GM21423 (cell line): ENCODE data around the gene TCF7L2.
"Not testable (repeated sequence)": the region's sequence is repeated elsewhere in the genome, so short reads cannot be mapped to it uniquely, and the experiment has no call there.

Source experiments
- ATAC-seq: cut with Tn5 transposase; IDR thresholded peaks from one replicate; pipeline ENCODE4 v1.9.1; 2021; ENCODE audit warnings: mild to moderate bottlenecking, moderate library complexity; ENCODE audit not compliant: unreplicated experiment

Gene TCF7L2

GRCh38 chr10:113087165-113088029, 137.3 kb downstream of the TCF7L2 start:
- ATAC-seq: no peak

DNA sequence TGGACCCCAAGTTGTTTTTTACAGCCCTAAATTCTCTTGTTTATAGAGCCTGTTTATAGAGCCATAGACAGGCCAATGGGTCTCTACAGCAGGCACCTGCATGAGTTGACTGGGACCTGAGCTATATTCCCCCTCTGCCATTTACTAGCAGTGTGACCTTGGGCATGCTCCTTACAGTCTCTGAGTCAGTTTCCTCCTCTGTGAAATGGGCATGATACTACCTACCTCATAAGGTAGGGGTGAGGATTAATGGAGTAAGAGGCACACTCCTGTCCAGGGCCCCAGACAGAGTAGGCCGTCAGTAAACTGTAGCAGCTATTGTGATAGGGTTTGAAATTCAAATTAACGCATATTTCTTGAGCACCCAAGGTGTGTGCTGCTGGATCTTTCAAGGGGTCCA, 138.1 kb downstream of the TCF7L2 start:
- no peak for ATAC-seq

DNA sequence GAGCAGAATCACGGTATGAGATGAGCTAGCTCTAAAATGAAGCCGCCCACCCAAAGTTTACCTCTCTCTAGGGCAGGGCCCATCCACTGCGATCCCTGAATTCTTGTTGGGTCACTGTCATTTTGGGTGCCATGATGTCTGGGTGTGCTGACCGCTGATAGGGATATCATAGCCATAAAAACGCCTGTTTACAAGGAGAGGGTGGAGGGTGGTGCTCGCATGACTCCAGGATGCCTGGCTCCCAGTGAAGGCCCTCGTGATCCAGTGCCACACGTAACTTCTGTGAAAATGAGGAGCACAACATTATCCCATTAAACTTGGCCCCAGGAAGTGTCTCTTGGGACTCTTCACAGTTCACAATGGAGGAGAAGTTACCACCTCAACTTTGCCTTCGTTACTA, 139.5 kb downstream of the TCF7L2 start:
- no peak for ATAC-seq

- no peak for ATAC-seq
Observed at GRCh38 chr10:113091920-113092319, 141.9 kb downstream of the TCF7L2 start.

DNA sequence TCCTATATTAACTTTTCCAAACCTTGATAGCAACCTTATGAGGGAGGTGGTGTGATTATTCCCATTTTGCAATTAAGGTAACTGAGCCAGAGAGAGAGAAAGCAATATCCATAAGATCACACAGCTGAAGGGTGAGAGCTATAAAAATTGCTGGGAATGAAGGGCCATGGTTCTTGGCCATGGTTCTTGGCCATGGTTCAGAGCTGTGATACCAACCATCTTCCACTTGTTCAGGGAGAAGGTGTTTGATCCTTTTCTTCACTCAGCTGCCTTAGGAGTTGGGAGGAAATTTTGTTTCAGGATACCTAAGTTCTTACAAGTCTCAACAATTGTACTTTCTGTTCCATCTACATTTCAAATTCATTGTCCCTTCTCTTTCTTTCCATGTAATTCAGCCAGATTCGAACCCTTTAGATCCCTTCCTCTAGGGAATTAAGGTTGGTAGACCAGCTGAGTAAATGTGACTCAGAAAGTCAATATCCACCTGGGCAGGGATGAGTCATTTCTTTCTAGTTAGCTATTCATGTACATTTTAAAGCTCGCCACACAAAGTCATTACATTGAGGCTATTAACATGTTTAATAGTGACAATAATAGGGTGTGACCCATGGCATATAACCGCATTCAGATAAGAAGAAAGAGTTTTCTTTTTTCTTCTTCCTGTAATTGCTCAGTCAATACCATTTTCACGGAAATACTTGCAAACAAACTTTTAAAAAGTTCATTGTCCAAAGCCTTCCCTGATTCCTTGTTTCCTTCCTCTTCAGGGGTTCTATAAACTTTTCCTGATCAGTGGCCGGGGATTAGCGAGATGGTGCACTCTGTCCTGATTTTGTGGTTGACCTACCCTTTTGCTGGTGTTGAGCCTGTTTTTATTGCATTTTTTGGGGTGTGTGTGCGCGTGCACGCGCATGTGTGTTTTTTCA, 143.4 kb downstream of the TCF7L2 start:
- peak; percentile 55 for ATAC-seq

DNA sequence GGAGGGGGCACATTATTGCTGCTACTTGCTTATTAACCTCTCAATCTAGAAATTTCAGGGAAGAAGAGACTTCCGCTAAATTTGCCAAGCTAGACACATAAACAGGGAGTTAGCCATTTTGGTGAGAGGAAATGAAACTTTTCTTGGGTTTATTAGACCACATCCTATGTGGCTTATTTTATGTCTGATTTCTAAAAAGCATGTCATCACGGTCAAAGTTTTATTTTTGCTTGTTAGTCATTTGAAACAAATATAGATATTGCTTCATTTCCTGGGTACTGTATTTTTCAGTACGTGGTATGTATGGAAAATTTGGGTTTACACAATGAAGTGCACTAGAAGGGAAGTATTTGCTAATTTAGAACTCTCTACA, 144.1 kb downstream of the TCF7L2 start:
- ATAC-seq: peak; percentile 90

GRCh38 chr10:113095419-113096127, 145.5 kb downstream of the TCF7L2 start:
- ATAC-seq: no peak

GRCh38 chr10:113096128-113096996, 146.3 kb downstream of the TCF7L2 start:
- ATAC-seq: no peak

DNA sequence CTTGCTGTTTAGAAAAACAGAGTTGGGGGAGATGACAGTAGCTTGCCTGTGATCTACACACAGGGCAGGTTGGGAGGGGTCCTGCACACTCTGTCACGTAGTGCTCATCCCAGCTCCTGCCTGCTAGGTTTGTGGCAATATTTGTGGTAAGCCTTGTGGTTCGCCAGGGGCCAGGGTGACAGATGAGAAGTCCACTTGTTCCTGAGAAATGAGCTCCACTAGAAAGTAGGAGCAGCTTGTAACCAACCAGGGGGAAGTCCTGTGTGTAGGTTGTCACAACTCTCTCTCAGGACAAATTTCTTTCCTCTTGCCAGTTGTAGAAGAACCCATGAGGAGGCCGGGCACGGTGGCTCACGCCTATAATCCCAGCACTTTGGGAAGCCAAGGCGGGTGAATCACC, 147.0 kb downstream of the TCF7L2 start:
- no peak for ATAC-seq

- no peak for ATAC-seq
Observed at GRCh38 chr10:113099431-113100183, 149.6 kb downstream of the TCF7L2 start.

- ATAC-seq: no peak
Observed at GRCh38 chr10:113100281-113100680, 150.2 kb downstream of the TCF7L2 start.

GRCh38 chr10:113103131-113103840, 153.2 kb downstream of the TCF7L2 start:
- no peak for ATAC-seq

- no peak for ATAC-seq
Observed at GRCh38 chr10:113104047-113104446, 154.0 kb downstream of the TCF7L2 start.

DNA sequence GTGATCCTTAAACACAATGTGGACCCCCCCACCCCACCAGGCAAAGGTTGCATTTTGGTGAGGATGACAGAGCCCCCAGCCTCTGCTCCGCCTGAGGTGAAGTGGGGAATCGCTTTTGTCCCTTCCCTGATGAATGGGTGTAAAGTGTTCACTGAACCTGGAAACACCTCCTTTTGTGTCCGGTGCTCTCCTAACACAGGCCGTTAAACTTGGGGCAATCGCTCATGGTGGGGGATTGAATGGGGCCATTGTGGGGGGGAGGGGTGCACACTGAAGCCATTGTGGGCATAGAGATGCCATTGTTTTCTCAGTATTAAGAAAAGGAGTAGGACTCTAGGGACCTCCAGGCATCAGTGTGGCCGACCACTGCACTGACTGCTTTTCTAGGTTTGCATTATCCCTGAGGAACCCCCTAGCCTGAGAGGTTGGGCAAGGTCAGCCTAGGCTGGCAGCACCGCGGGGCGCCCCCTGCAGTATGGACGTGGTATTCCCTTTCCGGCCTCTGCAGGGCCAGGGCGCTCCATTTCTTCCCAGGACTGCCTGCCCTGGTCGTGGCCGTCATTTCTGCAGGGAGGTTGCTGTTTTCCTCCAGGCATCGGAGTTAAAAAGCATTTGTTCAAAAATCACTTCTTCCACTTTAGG, 158.3 kb downstream of the TCF7L2 start:
- ATAC-seq: no peak

DNA sequence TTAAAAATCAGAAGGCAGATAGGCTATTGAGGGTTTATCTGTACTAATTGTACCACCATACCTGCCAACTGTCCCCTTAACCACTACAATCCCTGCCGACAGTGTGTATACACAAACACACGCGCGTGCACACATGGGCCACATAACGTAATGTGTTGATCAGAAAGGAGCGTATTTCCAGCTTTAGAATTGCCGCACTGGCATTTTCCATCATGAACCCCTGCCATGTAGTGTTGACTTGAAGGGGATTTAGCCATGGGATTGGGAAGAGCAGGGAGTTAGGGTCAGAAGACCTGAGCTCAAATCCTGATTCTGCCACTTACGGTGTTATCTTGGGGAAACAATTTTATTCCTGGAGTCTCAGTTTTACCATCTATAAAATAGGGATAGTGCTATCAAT, 158.9 kb downstream of the TCF7L2 start:
- ATAC-seq: no peak

- not testable (repeated sequence) for ATAC-seq
Observed at GRCh38 chr10:113109482-113109881, 159.4 kb downstream of the TCF7L2 start.

- ATAC-seq: no peak
Observed at GRCh38 chr10:113111260-113111659, 161.2 kb downstream of the TCF7L2 start.
